ENCODE results near the gene TTC38.
"Not testable (repeated sequence)": the region's sequence is repeated elsewhere in the genome, so short reads cannot be mapped to it uniquely, and the experiment has no call there.

TTC38 gene

DNA sequence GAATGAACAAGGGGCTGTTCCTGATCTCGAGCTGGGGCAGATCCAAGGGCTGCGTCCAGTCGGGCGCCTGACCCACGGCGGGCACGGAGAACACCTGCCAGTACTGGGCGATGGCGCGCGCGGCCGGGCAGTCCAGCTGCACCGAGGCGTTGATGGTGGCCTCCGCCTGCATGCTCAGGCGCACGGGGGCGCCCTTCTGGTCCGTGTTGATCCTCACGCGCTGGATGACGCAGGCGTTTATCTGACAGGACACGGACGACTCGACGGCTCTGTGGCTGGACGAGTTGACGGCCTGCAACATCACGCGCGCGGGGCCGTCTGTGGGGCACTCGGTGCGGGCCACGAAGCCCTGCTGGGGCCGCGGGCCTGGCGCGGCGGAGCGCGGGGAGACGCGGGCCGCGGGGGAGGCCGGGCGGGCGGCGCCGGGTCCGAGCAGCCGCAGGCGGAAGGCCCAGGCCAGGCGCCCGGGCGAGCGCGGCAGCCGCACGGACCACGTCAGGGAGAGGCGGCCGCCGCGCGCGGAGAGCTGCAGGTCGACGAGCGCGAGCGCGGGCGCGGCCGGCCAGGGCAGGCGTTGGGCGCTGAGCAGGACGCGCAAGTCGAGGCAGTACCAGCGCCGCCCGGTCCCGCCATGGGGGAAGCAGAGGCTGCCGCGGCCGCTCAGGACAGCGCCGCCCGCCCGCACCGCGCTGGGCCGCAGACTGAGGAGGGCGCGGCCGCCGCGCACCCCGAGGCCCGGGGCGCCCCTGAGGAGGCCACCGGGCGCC, 5.2 kb upstream of the TTC38 start:
- TF ChIP-seq, protein P1, sequence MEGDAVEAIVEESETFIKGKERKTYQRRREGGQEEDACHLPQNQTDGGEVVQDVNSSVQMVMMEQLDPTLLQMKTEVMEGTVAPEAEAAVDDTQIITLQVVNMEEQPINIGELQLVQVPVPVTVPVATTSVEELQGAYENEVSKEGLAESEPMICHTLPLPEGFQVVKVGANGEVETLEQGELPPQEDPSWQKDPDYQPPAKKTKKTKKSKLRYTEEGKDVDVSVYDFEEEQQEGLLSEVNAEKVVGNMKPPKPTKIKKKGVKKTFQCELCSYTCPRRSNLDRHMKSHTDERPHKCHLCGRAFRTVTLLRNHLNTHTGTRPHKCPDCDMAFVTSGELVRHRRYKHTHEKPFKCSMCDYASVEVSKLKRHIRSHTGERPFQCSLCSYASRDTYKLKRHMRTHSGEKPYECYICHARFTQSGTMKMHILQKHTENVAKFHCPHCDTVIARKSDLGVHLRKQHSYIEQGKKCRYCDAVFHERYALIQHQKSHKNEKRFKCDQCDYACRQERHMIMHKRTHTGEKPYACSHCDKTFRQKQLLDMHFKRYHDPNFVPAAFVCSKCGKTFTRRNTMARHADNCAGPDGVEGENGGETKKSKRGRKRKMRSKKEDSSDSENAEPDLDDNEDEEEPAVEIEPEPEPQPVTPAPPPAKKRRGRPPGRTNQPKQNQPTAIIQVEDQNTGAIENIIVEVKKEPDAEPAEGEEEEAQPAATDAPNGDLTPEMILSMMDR (IDR thresholded peaks at IDR 0.05; ENCODE audit: borderline replicate concordance, control extremely low read depth, extremely low read depth, insufficient read depth, missing control alignments), result no peak
- in situ Hi-C loops (cut with MboI; ENCODE audit: low sequenced_read_pairs, unreplicated experiment), result no loop called here
- DNase-seq (ENCODE audit: low spot score), result no peak

DNA sequence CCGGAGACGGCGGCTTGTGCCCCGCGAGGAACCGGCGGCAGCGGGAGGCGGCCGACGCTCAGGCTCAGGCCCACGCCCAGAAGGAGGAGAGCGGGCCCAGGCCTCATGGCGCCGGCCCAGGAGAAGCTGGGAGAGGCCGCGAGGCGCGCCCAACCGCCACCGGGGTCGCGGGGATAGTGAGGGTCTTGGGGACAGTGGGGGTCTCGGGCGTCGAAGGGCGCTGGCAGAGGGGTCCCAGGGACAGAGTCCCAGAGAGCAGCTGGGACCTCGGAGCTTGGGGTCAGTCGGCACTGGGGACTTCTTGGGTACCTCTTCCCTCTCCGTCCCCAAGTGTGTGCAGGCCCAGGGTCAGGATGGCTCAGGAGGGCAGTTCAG, 4.6 kb upstream of the TTC38 start, which contains the start of gene PKDREJ:
PKDREJ (minus strand) TSS at position 128 of the 375 bp plus-strand sequence; CDS start at position 107, 21 bp downstream.
- no peak for DNase-seq (ENCODE audit: low spot score)
- TF ChIP-seq, protein P1 (IDR thresholded peaks at IDR 0.05; ENCODE audit: borderline replicate concordance, control extremely low read depth, extremely low read depth, insufficient read depth, missing control alignments), result no peak
- in situ Hi-C loops (cut with MboI; ENCODE audit: low sequenced_read_pairs, unreplicated experiment), result no loop called here

DNA sequence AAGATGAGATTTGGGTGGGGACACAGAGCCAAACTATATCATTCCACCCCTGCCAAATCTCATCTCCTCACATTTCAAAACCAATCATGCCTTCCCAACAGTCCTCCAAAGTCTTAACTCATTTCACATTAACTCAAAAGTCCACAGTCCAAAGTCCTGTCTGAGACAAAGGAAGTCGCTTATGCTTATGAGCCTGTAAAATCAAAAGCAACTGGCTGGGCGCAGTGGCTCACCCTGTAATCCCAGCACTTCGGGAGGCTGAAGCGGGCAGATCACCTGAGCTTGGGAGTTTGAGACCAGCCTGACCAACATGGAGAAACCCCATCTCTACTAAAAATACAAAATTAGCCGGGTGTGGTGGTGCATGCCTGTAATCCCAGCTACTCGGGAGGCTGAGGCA, 3.3 kb upstream of the TTC38 start:
- DNase-seq (ENCODE audit: low spot score); in situ Hi-C loops (cut with MboI; ENCODE audit: low sequenced_read_pairs, unreplicated experiment): not testable (repeated sequence)

- in situ Hi-C loops (cut with MboI; ENCODE audit: low sequenced_read_pairs, unreplicated experiment); DNase-seq (ENCODE audit: low spot score): not testable (repeated sequence)
These were observed 2.2 kb upstream of the TTC38 start for GRCh38 chr22:46265627-46266026.

- no peak for DNase-seq (ENCODE audit: low spot score)
- in situ Hi-C loops (cut with MboI; ENCODE audit: low sequenced_read_pairs, unreplicated experiment), result no loop called here
- TF ChIP-seq, protein P1 (IDR thresholded peaks at IDR 0.05; ENCODE audit: borderline replicate concordance, control extremely low read depth, extremely low read depth, insufficient read depth, missing control alignments), result no peak
These were observed 1.8 kb downstream of the TTC38 start for GRCh38 chr22:46269564-46269963.

- TF ChIP-seq, protein P1 (IDR thresholded peaks at IDR 0.05; ENCODE audit: borderline replicate concordance, control extremely low read depth, extremely low read depth, insufficient read depth, missing control alignments), result no peak
- no peak for DNase-seq (ENCODE audit: low spot score)
- in situ Hi-C loops (cut with MboI; ENCODE audit: low sequenced_read_pairs, unreplicated experiment), result no loop called here
These were observed 4.4 kb downstream of the TTC38 start for GRCh38 chr22:46272196-46272595.

DNA sequence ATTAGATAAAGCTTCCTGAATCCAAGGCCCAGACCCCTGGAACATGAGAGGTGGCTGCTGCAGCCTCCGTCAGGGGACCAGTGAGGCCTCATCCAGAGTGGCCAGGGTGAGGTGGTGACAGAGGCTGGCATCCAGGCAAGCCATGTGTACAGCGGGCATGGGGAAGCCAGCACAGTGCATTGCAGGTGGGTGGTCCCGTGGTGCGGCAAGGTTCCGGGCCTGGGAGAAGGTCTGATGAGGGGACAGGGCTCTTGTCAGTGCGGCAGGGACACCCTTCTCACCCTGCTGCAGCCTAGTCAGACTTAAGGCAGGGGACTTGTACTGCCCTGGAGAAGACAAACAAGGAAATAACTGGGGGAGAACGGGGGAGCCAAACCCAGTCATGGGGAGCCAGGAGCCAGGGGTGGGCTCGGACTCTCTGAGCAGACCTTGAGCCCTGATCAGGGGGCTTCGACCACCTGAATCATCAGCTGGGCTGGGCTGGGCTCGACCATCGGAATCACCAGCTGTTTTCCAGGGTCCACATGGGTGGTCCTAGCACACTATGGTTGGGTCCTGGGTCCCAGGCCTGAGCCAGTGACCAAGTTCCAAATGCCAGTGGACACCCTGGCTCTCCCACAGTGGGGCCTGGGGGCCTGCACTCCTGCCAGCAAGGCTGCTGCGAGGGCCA, 5.1 kb downstream of the TTC38 start:
- no peak for DNase-seq (ENCODE audit: low spot score)
- TF ChIP-seq, protein P1 (IDR thresholded peaks at IDR 0.05; ENCODE audit: borderline replicate concordance, control extremely low read depth, extremely low read depth, insufficient read depth, missing control alignments), result no peak
- in situ Hi-C loops (cut with MboI; ENCODE audit: low sequenced_read_pairs, unreplicated experiment), result no loop called here

Data from GM13976 (cell line).